Chondrocyte (in vitro differentiated cells): ENCODE data around the gene ALDOB. TPM values are rescaled to one million over a fixed set of nuclear protein-coding genes. Genes with fewer than 3 reads are reported as not detected.

Source experiments
- DNase-seq: peaks from one replicate; pipeline ENCODE4 v3.0.0; 2021; ENCODE audit warnings: mixed read lengths, low spot score
- H3K27ac Mint-ChIP-seq: one replicate; pipeline ENCODE4 v1.8.0; 2021; ENCODE audit warnings: mild to moderate bottlenecking, moderate library complexity, mixed read lengths; ENCODE audit not compliant: unreplicated experiment
- H3K27me3 Mint-ChIP-seq: 2 replicates; pipeline ENCODE4 v1.8.0; 2021; ENCODE audit warnings: low read depth, mixed read lengths
- H3K36me3 Mint-ChIP-seq: 2 replicates; pipeline ENCODE4 v1.8.0; 2021; ENCODE audit warnings: low read depth, mixed read lengths
- H3K4me1 Mint-ChIP-seq: 2 replicates; pipeline ENCODE4 v1.8.0; 2021; ENCODE audit warnings: low read depth, mild to moderate bottlenecking, mixed read lengths
- H3K4me3 Mint-ChIP-seq: one replicate; pipeline ENCODE4 v1.8.0; 2021; ENCODE audit warnings: mild to moderate bottlenecking, moderate library complexity, mixed read lengths; ENCODE audit not compliant: unreplicated experiment
- H3K9me3 Mint-ChIP-seq: 2 replicates; pipeline ENCODE4 v1.8.0; 2021; ENCODE audit warnings: low read depth, mixed read lengths
- total RNA-seq: library from RNA; stranded (reverse); gene quantifications from 3 replicates; pipeline ENCODE4 v1.2.1, GENCODE V29; 2021
- TF ChIP-seq, protein P1 (sequence below): fragments of 200-600 bp; sonication (generic); IDR thresholded peaks from 2 replicates; pipeline ENCODE4 v1.5.0; 2021; ENCODE audit warnings: antibody characterized with exemption, mild to moderate bottlenecking, moderate library complexity

ALDOB gene
- total RNA-seq, 1 donor from 2014 or later = 0.25 TPM

DNA sequence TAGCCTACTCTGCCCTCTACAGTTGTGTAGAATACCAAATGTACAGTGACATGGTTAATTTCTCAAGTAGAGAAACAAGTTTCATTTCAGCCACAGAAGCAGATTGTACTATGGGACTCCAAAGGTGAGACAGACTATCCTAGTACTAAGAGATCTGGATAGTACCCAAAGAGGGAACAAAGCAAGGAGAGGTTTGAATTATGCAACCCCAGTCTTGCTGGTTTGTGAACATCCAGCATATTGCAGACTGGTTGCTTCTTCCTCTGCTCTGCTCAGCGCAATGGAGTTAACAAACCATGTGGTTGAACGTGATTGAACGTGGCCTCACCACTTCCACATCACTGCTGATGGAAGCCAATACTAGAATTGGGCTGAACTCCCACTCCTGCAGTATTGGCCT lies 43.3 kb upstream of the ALDOB start:
- Mint-ChIP-seq H3K27ac (no peak overlapping the region), H3K27me3 (no peaks in the 10 kb centered on the region), H3K4me3 (no peak overlapping the region), H3K36me3 (peaks cover 23% of the 10 kb centered on the region), H3K4me1 (peaks cover 55% of the 10 kb centered on the region), H3K9me3 (no peaks in the 10 kb centered on the region)
- DNase-seq = no peak
- TF ChIP-seq, protein P1, sequence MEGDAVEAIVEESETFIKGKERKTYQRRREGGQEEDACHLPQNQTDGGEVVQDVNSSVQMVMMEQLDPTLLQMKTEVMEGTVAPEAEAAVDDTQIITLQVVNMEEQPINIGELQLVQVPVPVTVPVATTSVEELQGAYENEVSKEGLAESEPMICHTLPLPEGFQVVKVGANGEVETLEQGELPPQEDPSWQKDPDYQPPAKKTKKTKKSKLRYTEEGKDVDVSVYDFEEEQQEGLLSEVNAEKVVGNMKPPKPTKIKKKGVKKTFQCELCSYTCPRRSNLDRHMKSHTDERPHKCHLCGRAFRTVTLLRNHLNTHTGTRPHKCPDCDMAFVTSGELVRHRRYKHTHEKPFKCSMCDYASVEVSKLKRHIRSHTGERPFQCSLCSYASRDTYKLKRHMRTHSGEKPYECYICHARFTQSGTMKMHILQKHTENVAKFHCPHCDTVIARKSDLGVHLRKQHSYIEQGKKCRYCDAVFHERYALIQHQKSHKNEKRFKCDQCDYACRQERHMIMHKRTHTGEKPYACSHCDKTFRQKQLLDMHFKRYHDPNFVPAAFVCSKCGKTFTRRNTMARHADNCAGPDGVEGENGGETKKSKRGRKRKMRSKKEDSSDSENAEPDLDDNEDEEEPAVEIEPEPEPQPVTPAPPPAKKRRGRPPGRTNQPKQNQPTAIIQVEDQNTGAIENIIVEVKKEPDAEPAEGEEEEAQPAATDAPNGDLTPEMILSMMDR = peak; percentile 9

DNA sequence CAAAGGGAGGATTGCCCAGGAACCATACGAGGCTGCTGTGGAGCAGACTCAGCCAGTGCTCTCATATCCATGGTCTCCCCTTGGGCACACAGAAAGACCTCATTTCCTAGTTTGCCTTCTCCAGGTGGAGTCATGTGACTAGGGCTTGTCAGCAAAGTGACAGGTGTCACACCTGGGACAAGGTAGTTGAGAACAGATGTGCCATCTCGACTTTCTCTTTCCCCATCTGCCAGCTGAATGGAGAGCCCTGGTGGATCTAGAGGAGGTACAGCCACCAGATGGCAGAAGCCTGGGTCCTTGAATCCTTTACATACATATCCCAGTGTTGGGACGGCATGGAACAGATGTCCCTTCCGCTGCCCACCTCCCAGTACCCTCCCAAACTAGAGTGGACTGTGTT lies 42.9 kb upstream of the ALDOB start:
- H3K27ac Mint-ChIP-seq = no peak overlapping the region
- no peaks in the 10 kb centered on the region for H3K9me3 Mint-ChIP-seq
- H3K36me3 Mint-ChIP-seq = peaks cover 26% of the 10 kb centered on the region
- peaks cover 54% of the 10 kb centered on the region for H3K4me1 Mint-ChIP-seq
- TF ChIP-seq, protein P1 = peak; percentile 32
- H3K27me3 Mint-ChIP-seq = no peaks in the 10 kb centered on the region
- H3K4me3 Mint-ChIP-seq = no peak overlapping the region
- no peak for DNase-seq

DNA sequence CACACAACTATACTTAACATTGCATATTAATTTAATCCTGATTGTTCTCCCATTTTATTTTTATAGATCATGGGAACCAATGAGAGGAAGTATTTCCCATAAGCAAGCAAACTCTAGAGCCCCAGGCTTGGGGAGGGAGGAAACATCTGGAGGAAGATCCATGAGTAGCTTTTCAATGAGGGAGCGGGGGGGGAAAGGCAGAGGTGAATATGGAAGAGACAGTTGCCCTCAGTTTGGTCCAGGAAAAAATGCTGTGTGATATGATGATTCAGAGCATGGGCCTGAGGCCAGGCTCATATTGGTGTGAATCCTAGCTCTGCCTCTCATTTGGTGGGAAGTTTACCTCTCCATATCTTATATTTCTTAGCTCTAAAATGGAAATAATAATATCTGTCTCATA lies 42.2 kb upstream of the ALDOB start:
- H3K4me1 Mint-ChIP-seq = peaks cover 54% of the 10 kb centered on the region
- peak overlapping the region; percentile 30 for H3K27ac Mint-ChIP-seq

DNA sequence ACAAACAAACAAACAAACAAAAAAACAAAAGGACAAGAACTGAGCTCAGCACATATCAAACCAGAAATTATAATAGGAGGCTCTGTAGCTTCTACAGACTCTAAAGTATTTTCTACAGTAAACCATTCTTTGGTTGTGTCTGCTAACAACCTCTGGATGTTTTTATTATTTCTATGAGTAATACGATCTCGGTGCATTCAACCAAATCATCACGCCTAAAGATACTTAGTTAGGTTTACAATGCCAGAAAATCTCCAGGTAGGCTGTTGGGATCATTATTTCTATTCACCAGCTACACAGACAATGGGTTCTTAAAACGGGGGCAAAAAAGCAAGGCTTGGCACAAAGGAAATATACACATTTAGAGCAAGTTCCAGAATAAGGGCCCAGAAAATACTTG lies 41.6 kb upstream of the ALDOB start:
- peak overlapping the region; percentile 62 for H3K27ac Mint-ChIP-seq
- H3K4me1 Mint-ChIP-seq = peaks cover 52% of the 10 kb centered on the region
- TF ChIP-seq, protein P1 = no peak
- H3K4me3 Mint-ChIP-seq = no peak overlapping the region
- H3K9me3 Mint-ChIP-seq = no peaks in the 10 kb centered on the region
- H3K27me3 Mint-ChIP-seq = no peaks in the 10 kb centered on the region
- H3K36me3 Mint-ChIP-seq = peaks cover 30% of the 10 kb centered on the region
- no peak for DNase-seq

More for the DNA sequence above, 42.2 kb upstream of the ALDOB start:
- DNase-seq = no peak
- H3K27me3 Mint-ChIP-seq = no peaks in the 10 kb centered on the region
- H3K4me3 Mint-ChIP-seq = no peak overlapping the region
- TF ChIP-seq, protein P1 = no peak
- H3K36me3 Mint-ChIP-seq = peaks cover 27% of the 10 kb centered on the region
- no peaks in the 10 kb centered on the region for H3K9me3 Mint-ChIP-seq

DNA sequence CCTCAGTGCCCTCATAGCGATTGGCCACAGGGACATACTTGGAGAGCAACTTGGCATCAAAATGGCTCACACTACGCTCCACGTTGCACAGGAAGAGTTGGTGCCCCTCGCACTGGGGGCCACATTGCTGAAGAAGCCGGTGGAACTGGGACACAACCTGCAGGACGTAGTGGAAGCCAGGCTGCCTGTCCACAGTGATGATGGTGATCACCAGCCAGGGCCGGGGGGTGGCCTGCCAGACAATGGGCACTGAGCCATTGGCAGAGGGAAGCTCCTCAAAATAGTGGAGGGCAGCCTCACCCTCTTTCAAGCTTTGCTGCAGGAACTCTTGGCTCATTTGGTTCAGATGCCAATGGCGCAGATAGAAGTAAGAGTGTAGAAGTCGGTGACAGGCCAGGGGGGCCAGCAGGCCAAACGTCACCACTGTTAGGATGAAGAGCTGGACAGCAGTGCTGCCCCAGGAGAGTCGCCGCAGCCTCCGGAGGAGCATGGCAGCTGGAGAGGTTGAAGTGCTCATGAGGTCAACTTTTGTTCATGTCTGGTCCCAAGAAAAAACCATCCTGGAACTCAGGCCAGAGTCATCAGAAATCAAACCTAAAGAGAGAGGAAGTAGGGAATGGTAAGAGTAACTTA lies 41.1 kb upstream of the ALDOB start:
- Mint-ChIP-seq H3K36me3 (peaks cover 35% of the 10 kb centered on the region), H3K27me3 (no peaks in the 10 kb centered on the region), H3K9me3 (no peaks in the 10 kb centered on the region), H3K27ac (peak overlapping the region; percentile 62), H3K4me1 (peaks cover 52% of the 10 kb centered on the region), H3K4me3 (no peak overlapping the region)
- TF ChIP-seq, protein P1 = no peak
- peak; percentile 87 for DNase-seq
